ENCODE results near the gene CEP112.

Gene CEP112

DNA sequence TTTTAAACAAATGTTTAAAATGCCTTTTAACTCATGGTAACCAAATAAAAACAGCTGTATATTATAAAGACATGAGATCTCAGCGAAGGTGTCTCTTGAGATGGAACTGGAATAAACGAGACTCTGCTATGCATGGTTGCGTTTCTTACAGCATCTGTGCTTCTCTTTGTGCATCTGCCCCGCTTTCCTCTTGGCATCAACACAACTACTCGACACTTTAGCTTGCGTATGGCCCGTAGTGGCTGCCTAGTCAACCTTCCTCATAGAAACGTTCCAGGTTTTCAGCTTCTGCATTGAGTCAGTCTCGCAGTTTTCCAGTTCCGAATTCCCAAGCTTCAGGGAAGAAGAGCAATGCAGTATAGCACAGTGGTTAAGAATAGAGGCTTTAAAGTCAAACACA is 214.9 kb downstream of the CEP112 start:
- no peak for DNase-seq

DNA sequence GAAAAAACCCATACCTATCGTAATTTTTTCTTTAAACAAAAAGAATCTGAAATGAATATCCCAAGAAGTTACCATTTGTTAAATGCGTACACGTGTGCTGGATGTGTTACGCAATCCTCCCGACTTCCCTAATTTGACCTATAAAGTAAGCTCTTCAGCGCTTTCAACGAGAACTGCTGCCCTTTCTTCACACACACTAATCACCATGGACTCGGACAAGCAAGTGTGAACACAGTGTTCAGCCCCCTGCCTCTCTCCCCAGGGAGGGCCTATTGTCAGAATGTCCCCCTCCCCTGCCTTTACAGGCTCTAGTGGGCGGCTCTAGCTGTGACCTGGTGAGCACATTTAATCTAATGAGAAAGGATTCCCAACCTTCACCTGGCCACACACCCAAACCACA is 216.1 kb downstream of the CEP112 start:
- DNase-seq = no peak

DNA sequence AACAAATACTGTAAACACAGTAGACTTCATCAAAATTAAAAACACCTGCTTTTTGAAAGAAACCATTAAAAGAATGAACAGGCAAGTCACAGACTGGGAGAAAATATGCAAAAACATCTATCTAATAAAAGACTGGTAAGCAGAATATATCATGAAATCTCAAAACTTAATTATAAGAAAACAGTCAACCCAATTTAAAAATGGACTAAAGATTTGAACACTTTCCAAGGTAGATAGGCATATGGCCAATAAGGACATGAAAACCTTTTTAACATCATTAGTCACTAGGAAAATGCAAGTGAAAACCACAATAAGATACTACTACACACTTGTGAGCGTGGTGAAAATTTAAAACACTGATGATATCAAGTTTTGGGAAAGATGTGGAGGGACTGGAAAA is 218.7 kb downstream of the CEP112 start:
- DNase-seq = no peak

DNA sequence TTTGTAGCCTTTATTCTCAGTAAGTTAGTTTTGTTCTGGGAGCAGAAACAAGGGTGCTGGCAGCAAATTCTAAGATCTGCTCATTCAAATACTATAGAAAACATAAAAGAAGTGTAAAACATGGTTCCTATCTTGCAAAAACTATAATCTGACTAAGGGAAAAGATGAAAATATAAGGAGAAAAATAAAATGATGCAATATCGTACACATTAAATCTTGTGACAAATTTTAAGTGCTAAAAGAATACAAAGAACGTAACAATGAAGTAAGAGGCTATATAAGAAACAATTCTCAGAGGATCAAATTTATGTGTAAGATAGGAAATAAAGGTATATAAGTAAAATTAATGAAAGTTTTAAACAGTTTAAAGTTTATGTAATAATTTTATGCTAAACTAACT is 224.6 kb downstream of the CEP112 start:
- DNase-seq = no peak

DNA sequence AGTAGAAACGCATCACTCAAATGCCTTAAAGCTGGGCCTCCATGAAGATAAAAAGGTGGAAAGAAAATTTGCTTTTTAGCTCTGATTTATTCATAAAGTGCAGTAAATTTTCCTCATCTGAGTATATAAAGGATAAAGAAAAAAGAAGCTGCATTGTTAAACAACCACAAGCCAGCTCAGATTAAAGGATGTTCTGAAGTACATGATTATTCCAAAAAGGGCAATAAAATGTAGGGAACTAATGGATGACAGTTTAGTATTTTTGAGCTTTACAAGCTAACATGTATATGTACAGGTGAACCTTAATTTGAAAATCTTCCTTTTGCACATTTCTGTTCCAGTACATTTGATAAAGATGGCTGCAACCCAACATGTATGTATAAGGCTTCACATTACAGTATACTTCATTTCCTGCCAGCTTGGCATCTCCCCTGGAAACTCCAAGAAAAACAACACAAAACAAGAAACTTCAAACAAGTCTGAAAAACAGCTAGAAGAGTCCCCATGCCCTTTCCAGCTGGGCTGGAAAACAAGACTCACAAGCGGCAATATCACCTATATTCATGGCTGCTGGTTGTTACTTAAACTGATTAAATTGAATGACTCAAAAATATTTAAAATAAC is 225.7 kb downstream of the CEP112 start:
- no peak for DNase-seq

DNA sequence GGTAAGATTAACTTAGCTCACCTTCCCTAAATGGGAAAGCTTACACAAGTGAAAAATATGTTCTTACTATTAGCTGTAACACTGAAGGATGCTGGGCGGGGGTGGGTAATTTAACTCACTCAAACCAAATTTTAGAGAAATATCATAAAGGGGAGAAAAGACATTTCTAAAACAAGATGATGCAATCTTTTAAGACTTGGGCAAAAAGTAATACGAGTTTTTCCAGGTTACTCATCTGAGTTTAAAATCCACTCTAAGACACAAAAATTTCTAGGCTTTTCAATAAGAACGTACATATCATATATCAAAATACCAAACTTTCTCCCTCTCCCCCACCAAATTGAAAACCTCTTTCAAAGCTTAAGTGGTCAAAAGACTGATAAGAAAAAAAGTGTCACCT is 228.8 kb downstream of the CEP112 start:
- DNase-seq = no peak

DNA sequence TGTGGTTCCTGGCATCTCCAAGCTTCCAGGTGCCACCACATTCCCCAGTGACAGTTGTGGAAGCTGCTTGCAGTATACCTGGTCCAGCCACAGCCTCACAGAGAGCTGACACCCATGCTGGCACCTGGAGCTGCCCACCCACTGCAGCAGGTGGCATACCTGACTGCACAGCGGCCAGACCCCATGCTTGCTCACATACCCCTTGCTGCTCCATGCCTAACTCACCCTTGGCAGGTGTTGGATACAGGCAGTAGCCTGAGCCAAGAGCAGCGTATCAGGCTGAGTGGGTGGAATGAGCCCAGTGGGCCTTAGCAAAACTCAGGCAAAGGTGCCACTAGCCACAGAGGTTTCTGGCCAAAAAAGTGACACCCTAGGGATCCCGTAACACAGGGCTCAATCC is 232.3 kb downstream of the CEP112 start:
- no peak for DNase-seq

DNA sequence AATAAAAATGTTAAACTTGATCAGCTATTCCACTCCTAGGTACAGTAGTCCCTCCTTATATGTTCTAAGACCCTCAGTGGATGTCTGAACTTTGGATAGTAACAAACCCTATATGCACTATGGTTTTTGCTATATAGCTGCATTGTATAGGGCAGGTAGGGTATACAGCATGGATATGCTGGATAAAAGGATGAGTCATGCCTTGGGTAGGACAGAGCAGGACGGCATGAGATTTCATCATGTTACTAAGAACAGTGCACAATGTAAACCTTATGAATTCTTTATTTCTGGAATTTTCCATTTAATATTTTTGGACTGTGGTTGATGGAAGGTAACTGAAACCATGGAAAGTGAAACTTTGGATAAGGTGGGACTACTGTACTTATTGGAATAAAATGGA is 235.1 kb downstream of the CEP112 start:
- no peak for DNase-seq

DNA sequence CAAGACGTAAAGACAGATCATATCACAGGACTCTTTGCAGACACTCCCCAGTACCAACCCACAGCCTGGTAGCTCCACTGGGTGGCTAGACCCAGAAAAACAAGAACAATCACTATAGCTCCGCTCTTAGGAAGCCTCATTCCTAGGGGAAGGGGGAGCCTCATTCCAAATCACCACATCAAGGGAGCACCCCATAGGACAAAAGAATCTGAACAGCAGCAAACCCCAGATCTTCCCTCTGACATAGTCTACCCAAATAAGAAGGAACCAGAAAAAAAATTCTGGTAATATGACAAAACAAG is 237.8 kb downstream of the CEP112 start:
- no peak for DNase-seq

DNA sequence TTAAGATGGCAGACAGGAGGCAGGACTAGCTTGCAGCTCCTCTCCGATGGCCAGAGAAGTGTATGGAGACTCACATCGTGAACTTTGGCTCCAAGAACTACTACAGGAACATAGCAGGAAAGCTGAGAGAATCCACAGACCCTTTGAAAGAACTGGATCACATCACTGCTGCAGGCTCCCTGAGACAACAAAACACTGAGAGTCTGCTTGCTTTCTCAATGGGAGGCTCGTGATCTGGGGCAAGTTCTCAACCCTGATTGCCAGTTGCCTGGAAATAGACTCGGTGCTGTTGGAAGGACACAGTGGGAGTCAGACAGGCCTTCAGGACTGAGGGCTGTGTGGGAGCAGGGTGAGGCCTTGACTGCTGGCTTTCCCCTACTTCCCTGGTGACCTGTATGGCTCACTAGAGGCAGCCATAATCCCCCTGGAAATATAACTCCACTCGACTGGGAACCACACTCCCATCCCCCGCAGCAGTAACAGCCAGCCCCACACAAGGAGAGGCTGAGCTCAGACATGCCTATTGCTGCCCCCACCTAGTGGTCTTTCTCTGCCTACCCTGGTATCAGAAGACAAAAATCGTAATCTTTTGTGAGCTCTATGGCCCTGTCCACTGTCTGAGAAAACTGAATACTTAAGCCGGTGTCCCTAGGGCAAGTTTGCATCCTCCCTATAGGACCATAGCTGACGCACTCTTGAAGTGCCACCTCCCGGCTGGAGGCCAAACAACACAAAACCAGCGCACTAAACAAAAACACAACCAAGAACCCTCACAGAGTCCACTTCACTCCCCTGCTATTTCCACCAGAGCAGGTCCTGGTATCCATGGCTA is 238.4 kb downstream of the CEP112 start:
- DNase-seq = no peak

DNA sequence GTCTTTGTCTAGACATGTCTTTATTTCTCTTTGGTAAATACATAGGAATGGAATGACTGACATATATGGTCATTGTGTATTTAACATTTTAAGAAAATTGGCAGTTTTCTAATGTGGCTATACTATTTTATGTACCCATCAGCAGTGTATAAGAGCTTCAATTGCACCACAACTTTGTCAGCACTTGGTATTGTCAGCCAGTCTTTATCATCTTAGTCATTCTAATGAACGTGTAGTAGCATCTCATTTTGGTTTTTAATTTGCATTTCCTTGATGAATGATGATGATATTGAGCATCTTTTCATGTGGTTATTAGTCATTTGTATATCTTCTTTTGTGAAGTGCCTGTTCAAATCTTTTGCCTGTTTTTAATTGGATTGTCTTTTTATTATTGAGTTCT is 239.3 kb downstream of the CEP112 start:
- DNase-seq = no peak

DNA sequence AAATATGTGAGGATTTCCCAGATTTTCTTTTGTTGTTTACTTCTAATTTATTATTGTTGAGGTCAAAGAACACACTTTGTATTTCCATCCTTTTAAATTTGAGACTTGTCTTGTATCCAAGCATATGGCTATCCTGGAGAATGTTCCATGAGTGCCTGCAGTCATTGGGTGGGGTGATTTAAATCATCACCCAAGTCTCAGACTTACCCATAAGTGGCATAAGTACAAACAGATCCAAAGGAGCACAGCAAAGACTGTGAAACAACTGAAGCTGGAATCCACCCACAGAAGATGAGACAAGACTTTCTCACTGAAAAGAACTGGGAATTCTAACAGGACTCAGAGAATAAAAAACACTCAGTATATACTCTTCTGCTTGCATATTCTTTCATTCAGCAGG is 239.9 kb downstream of the CEP112 start:
- no peak for DNase-seq

DNA sequence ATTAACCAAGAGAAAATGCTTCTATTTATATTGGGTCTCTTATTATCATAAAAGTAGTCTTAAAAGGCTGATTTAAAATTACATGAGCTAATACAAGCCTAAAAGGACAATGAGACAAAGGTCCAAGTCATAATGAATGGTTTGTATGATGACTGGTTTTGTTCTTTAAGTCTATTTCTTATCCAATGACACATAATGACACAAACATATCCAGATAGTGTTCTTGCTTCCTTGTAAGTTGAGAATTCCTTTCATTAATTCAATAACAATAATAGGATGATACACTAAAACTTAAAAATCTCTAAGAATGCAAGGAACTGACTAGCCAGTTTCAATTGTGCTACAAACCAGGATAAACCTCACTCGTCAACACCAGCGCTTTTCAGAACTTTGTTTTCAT is 244.1 kb downstream of the CEP112 start:
- DNase-seq = no peak

DNA sequence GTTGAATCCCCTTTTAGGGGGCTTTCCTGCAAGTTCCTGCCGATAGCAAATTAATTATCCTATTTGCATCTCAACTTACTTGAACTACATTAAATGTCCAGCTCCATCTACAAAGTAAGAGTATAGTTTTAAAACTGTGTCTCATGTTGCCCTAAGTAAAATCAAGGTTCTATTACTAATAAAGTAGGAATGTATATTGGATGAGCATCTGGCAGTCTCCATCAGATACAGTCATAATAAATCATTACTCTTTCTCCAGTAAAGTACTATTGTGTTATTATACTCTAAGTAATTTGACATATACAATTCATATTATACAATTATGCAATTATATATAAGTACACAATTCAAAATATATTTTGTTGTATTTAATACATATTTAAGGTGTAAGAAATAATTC is 249.3 kb downstream of the CEP112 start:
- no peak for DNase-seq

DNA sequence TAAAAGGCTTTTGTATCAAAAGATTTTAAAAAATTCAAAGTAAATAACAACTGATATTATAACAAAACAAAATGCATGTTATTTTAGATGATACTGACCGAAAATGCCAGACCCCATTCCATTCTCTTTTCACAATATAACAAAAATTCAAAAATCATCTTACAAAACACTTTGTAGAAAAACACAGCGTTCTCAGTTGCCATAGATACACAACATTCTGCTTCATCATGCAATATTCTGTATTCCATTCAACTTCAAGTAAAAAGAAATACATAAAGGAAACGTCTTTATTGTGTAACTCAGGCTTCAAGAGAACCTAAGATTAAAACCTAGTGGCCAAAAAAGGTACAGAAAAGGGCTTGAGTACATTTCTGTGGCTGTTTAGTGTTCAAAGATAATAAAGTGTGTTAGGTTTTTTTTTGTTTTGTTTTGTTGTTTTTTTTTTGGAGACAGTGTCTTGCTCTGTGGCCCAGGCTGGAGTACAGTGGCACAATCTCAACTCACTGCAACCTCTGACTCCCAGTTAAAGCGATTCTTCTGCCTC is 250.5 kb downstream of the CEP112 start:
- DNase-seq = no peak

DNA sequence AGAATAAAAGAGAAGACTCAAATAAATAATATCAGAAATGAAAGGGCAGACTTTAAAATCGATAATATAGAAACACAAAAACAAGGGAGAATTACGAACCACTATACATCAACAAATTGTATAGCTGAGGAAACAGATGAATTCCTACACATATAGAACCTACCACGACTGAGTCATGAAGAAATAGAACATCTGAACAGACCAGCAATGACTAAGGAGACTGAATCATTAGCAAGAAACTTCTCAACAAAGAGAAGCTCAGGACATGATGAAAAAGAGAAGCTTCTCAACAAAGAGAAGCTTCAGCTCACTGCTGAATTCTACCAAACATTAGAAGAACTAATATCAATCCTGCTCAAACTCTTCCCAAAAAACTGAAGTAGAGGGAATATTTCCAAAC is 255.9 kb downstream of the CEP112 start:
- DNase-seq = no peak

DNA sequence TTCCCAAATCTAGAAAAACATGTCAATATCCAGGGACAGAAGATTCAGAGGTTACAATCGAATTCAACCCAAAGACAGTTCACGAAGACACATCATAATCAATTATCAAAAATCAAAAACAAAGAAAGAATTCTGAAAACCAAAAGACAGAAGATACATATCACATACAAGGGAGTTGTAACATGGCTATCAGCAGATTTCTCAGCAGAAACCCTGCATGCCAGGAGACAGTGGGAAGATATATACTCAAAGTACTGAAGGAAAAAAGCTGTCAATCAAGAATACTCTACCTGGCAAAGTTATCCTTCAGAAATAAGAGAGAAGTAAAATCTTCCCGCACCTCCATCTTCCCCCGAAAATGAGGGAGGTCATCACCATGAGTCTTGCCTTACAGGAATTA is 258.6 kb downstream of the CEP112 start:
- DNase-seq = no peak

DNA sequence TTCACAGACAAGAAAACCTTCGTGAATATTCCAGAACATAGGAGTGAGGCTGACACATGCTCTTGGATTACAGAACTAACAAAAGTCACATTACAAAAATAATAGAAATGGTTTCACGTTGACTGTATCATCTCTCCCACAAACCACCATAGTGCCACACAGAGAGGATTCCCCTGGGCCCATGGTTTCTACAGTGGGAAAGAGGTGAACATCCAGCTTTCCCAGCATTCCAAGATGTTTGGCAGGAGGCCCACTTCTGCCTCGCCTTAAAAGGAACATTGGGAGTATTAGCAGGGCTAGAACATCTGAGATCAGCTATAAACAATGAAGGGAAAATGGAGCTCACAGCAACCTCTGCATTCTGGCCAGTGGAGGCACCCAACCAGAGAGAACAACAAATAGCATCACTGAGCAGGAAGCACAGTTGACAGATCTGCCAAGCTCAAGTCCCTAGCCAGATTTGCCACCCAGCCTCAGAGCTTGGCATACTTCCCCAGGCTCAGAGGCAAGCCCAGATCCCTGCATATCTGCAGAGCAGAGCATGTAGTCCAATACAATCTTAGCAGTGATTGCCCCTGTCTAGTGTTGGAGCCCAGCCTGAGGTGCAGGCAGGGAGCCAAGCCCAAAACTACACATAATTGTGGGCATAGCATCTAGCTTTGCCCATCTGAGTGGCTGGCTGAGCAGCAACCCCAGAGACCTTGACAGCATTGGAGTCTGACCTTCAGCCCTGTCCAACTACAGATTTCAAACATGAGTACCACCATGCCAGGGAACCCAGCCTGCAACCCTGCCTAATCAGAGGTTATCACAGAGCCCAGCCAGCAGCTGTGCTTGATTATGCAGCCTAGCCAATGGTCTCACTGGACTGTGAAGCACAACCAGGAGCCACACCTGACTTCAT is 260.4 kb downstream of the CEP112 start:
- no peak for DNase-seq

DNA sequence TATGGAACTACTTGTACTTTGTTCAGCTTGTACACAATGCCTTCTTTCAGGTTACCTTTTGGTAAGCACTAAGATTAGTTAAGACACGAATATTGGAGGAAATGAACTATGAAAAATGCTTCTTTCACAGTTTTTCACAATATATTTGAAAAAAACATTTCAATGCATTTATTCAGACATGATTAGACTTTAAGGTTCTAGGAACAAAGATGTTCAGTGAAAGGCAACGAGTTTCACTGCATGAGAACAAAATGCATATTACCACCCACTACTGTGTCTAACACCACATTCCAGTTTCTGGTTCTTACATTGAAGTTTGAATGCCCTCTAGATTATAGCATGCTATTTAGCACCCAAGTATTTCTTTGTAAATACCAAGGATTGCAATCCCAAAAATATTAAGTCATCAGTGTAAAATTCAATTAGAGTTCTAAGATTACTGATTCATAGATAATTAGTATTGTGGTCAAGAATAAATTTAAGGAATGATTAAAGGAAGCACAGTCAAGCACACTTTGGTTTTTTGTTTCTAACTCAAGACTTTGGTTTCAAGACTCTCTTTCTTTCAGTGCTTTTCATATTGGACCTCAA is 261.7 kb downstream of the CEP112 start:
- no peak for DNase-seq

DNA sequence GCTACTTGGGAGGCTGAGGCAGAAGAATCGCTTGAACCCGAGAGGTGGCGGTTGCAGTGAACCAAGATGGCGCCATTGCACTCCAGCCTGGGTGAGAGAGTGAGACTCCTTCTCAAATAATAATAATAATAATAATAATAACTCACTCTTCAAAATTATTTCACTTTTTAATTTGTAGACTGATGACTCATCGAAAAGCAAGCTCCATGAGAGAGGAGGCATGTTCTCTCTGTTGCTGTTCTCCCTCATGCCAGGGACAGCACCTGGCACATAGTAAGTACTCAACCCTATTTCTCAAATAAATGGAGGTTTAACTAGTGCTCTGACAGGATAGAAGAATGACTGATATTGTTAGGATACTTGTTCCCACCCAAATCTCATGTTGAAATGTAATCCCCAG is 265.3 kb downstream of the CEP112 start:
- DNase-seq = no peak

DNA sequence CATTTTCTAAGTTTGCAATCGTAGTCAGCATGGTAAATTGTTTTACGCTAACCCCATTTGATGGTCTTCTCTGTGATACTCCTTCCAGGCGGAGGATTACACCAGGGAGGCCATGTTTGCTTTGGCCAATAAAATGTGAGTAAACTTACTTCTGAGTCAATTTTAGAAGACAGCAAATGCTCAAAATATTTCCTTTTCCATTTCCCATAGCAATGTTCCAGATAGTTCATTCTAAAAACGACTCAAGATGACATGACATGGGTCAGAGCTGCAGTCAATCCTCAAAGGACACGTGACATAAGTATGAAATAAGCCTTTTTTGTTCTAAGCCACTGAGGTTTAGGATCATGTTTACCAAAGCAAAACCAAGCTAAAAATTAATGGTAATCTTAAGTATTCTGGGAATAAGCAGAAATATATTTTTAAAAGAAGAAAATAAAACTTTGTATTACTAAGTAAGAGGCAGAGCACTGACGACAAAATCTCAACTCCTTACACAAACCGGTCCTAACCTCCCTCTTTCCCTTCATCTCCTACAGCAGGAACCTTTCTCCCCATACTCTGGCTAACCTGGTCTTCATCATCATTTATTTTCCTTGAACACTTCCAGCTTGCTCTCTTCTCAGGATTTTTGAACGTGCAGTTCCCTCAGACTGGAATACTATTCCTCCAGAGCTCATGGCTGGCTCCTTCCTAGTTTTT is 266.2 kb downstream of the CEP112 start:
- no peak for DNase-seq

DNA sequence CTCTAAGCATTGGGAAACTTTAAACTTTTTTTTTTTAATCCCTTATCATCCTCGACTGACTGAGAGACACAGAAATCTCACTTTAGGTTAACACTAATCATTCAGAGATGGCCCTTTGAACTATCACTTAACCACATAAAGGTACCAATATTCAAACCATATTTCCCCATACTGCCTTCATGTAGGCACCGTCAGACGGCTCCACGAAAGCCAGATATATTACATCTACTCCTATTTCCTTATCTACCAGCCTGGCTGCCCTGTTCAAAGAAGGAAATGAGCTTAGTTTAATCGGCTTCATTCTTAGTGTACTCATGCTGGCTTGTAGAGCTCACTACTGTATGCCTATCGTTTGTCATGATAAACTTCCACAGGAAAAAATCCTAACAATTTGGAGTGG is 270.9 kb downstream of the CEP112 start:
- no peak for DNase-seq

DNA sequence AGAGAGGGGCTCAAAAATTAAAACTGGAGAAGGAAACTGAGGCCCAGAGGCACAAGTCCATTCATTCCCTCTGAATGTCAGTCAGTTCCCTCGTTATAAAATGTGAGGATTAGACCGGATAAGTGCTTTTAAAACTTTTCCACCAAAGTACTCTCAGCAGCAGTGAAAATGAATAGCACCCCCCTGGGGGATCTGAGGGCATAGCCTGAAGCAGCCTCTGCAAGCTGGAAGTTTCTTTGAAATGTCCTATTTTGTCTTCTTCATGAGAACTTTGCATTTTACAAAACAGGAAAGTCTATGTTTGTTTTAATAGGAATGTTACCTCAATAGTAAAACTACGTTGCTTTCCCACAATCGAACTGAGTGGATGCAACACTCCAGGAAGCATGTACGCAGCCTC is 273.0 kb downstream of the CEP112 start:
- DNase-seq = no peak

Measured in NCI-H748 treated with DMSO at 0.1 percent for 48 hours (cell line).